NB4 (cell line): ENCODE data around the gene REL.
A peak's percentile ranks its signal among the peaks of the same experiment; 100 is the strongest.
"Not testable (repeated sequence)": the region's sequence is repeated elsewhere in the genome, so short reads cannot be mapped to it uniquely, and the experiment has no call there.

Source experiments
- DNase-seq: peaks from one replicate; pipeline ENCODE4 v3.0.0; 2010; ENCODE audit warnings: low read depth
- H3K4me3 ChIP-seq: one replicate; pipeline ENCODE4 v1.5.1; 2011; ENCODE audit warnings: mild to moderate bottlenecking, low read depth, low read length, moderate library complexity
- MYC ChIP-seq: IDR thresholded peaks from 2 replicates; pipeline ENCODE4 v1.6.1; 2011; ENCODE audit warnings: low read depth, low read length
- POLR2A ChIP-seq: IDR thresholded peaks from 2 replicates; pipeline ENCODE4 v1.6.1; 2011; ENCODE audit warnings: mild to moderate bottlenecking; ENCODE audit not compliant: insufficient read length; ENCODE audit errors: extremely low read depth
- TF ChIP-seq, protein P1 (sequence below): IDR thresholded peaks from 2 replicates; pipeline ENCODE4 v1.6.1; 2011; ENCODE audit warnings: low read depth, low read length
- TF ChIP-seq, protein P2 (sequence below): IDR thresholded peaks from one replicate; pipeline ENCODE4 v1.5.1; 2012; ENCODE audit warnings: low read depth, low read length

The REL gene

DNA sequence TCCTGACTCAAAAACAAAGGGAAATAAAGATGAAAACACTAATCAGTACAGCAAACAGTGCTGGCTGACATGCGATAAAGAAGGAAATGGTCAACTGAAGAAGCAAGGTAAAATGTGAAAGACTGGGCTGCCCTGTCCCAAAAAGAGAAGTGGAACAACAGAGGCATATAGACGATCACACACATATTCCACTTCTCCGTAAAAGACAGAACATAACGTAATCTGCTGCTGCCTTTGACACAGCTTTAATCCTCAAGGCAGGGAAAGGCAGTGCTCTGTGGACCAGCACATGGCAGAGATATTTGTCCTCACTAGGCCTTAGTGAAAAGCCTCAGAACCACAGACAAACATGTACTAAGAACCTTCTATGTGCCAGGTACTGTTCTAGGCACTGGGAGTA, 24.3 kb upstream of the REL start:
- TF ChIP-seq, protein P1, sequence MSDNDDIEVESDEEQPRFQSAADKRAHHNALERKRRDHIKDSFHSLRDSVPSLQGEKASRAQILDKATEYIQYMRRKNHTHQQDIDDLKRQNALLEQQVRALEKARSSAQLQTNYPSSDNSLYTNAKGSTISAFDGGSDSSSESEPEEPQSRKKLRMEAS: no peak
- TF ChIP-seq POLR2A (no peak), MYC (no peak)
- TF ChIP-seq, protein P2, sequence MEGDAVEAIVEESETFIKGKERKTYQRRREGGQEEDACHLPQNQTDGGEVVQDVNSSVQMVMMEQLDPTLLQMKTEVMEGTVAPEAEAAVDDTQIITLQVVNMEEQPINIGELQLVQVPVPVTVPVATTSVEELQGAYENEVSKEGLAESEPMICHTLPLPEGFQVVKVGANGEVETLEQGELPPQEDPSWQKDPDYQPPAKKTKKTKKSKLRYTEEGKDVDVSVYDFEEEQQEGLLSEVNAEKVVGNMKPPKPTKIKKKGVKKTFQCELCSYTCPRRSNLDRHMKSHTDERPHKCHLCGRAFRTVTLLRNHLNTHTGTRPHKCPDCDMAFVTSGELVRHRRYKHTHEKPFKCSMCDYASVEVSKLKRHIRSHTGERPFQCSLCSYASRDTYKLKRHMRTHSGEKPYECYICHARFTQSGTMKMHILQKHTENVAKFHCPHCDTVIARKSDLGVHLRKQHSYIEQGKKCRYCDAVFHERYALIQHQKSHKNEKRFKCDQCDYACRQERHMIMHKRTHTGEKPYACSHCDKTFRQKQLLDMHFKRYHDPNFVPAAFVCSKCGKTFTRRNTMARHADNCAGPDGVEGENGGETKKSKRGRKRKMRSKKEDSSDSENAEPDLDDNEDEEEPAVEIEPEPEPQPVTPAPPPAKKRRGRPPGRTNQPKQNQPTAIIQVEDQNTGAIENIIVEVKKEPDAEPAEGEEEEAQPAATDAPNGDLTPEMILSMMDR: no peak
- no peak overlapping the region for H3K4me3 ChIP-seq
- no peak for DNase-seq

DNA sequence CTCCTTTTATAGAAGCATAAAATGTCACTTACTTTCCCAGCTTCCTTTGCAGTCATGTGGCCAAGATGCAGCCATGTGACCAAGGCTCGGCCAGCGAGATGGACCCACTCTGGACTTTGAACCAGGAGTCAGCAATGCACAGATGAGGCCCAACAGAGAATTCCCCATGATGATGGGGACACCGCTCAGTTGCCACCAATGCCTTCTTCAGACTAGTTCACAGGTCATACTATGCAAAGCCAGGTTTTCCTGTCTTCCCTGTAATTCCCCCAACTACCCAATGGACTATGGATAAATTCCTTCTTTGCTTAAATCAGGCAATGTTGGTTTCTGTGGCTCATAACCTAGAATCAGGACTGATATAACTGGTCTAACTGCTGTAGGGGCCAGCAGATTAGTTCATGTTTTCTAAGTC, 22.5 kb upstream of the REL start:
- TF ChIP-seq, protein P2: no peak
- no peak for TF ChIP-seq POLR2A
- no peak for TF ChIP-seq MYC
- TF ChIP-seq, protein P1: no peak
- no peak for DNase-seq
- no peak overlapping the region for H3K4me3 ChIP-seq

DNA sequence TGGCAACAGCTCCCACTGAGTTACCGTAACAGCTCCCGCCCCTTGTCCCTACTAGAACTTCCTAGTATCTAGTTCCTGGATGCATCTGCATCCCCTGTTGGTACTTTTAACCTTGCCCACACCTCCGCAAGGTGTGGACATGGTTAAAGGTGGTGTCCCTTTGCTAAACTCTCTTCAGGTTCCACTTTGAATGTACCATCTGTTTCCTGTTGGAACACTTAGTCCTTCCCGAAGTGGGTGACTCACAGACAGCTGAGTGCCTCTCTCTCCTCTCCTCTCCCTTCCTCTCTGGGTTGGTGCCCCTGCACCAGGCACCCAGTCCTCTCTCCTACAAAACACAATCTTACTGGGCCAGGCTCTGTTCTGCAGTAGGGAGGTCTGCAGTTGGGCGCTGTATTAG, 19.6 kb upstream of the REL start:
- peak; percentile 31 for DNase-seq
- no peak for TF ChIP-seq MYC
- TF ChIP-seq, protein P1: no peak
- TF ChIP-seq, protein P2: no peak
- no peak for TF ChIP-seq POLR2A
- H3K4me3 ChIP-seq: no peak overlapping the region

DNA sequence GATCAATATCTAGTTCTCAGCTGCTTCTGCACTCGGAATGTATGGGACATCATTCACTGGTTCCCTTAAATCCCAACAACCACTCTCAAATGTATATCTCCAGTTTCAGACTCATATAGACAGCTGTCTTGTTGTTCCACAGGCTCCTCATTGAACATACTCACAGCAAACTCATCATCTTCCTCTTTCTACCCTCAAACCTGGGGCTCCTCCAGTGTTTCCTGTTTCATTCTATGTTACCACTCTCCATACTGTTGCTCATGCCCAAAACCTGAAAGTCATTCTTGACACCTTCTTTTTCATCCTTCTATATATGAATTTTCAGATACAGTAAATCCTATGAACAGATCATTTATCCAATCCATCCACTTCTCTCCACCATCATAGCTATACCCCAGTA, 18.7 kb upstream of the REL start:
- no peak for DNase-seq
- no peak overlapping the region for H3K4me3 ChIP-seq
- TF ChIP-seq, protein P2: no peak
- TF ChIP-seq, protein P1: no peak
- TF ChIP-seq POLR2A: no peak
- no peak for TF ChIP-seq MYC

DNA sequence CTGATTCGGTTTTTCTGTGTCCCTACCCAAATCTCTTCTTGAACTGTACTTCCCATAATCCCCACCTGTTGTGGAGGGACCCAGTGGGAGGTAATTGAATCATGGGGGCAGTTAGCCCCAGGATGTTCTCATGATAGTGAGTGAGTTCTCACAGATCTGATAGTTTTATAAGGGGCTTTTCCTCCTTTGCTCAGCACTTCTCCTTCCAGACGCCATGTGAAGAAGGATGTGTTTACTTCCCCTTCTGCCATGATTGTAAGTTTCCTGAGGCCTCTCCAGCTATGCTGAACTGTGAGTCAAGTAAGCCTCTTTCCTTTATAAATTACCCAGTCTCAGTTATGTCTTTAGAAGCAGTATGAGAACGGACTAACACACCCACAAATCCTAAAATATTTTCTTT, 16.0 kb upstream of the REL start:
- not testable (repeated sequence) for H3K4me3 ChIP-seq

DNA sequence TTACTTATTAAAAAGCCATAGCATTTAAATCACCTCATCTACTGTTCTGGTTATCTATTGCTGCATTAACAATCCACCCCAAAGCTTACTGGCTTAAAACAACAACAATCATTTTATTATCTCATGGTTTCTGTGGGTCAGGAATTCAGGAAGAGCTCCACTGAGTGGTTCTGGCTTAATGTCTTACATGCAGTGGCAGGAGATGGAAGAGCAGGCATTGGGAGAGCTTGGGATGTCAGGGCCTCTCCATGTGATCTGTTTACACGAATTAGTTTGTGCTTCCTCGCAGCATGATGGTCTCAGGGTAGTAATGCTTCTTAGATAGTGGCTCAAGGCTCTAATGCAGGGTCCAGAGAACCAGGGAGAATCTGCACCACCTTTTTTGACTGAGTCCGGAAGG, 14.4 kb upstream of the REL start:
- TF ChIP-seq MYC (no peak), POLR2A (no peak)
- TF ChIP-seq, protein P1: no peak
- TF ChIP-seq, protein P2: no peak
- no peak for DNase-seq
- no peak overlapping the region for H3K4me3 ChIP-seq

More for the DNA sequence above, 16.0 kb upstream of the REL start:
- not testable (repeated sequence) for DNase-seq
